Activated T-cell treated with anti-CD3 and anti-CD28 coated beads for 1 hour (primary cell): Measurements from ENCODE around the gene BID.

Experiments
- DNase-seq: peaks from one replicate; pipeline ENCODE4 v3.0.0-alpha.2; 2020; ENCODE audit warnings: low read depth

BID gene

GRCh38 chr22:17774206-17774925, at the start of gene BID:
TSS of gene BID (minus strand) at chr22:17774469. CDS start at chr22:17750116, 24,353 bp downstream.
- DNase-seq = no peak

- no peak for DNase-seq
These were observed 49.7 kb upstream of the BID start for GRCh38 chr22:17823964-17824363.

GRCh38 chr22:17823226-17823625, 49.0 kb upstream of the BID start:
- DNase-seq = no peak

GRCh38 chr22:17822087-17822486, 47.8 kb upstream of the BID start:
- no peak for DNase-seq

- no peak for DNase-seq
These were observed 46.7 kb upstream of the BID start for GRCh38 chr22:17820879-17821439.

- DNase-seq = no peak
These were observed 44.4 kb upstream of the BID start for GRCh38 chr22:17818649-17819048.

- no peak for DNase-seq
These were observed 43.9 kb upstream of the BID start for GRCh38 chr22:17818180-17818579.

GRCh38 chr22:17817511-17818065, 43.3 kb upstream of the BID start:
- DNase-seq = no peak

- no peak for DNase-seq
These were observed 42.8 kb upstream of the BID start for GRCh38 chr22:17817079-17817478.

GRCh38 chr22:17816649-17817048, 42.4 kb upstream of the BID start:
- DNase-seq = no peak

GRCh38 chr22:17815703-17816254, 41.5 kb upstream of the BID start:
- DNase-seq = no peak

GRCh38 chr22:17814830-17815229, 40.6 kb upstream of the BID start:
- DNase-seq = no peak

- no peak for DNase-seq
These were observed 39.8 kb upstream of the BID start for GRCh38 chr22:17814084-17814483.

- no peak for DNase-seq
These were observed 36.9 kb upstream of the BID start for GRCh38 chr22:17811119-17811518.

GRCh38 chr22:17810570-17811116, 36.4 kb upstream of the BID start:
- DNase-seq = no peak

- no peak for DNase-seq
These were observed 34.6 kb upstream of the BID start for GRCh38 chr22:17808693-17809403.

- DNase-seq = no peak
These were observed 33.5 kb upstream of the BID start for GRCh38 chr22:17807578-17808410.

- no peak for DNase-seq
These were observed 32.8 kb upstream of the BID start for GRCh38 chr22:17807086-17807485.

GRCh38 chr22:17806437-17806836, 32.2 kb upstream of the BID start:
- no peak for DNase-seq

GRCh38 chr22:17804331-17805080, 30.2 kb upstream of the BID start:
- no peak for DNase-seq
